GM19351 (cell line): ENCODE results near the gene WDR18.

ENCODE experiments used
- ATAC-seq: cut with Tn5 transposase; IDR thresholded peaks from one replicate; pipeline ENCODE4 v1.9.1; 2021; ENCODE audit warnings: mild to moderate bottlenecking, moderate library complexity; ENCODE audit not compliant: unreplicated experiment

WDR18 gene

GRCh38 chr19:984165-984967, at the start of gene WDR18:
Gene WDR18 (plus strand): TSS chr19:984345. CDS start chr19:984354, 9 bp downstream.
- ATAC-seq: peak; percentile 77

- no peak for ATAC-seq
Observed at GRCh38 chr19:934865-935479, 49.2 kb upstream of the WDR18 start.

- no peak for ATAC-seq
Observed at GRCh38 chr19:936175-936546, 48.0 kb upstream of the WDR18 start.

GRCh38 chr19:937259-937694, 46.9 kb upstream of the WDR18 start:
- no peak for ATAC-seq

- ATAC-seq: no peak
Observed at GRCh38 chr19:938233-938923, 45.8 kb upstream of the WDR18 start.

GRCh38 chr19:939439-939838, 44.7 kb upstream of the WDR18 start:
- ATAC-seq: no peak

- no peak for ATAC-seq
Observed at GRCh38 chr19:939922-940321, 44.2 kb upstream of the WDR18 start.

GRCh38 chr19:940591-941291, 43.4 kb upstream of the WDR18 start:
- ATAC-seq: no peak

- no peak for ATAC-seq
Observed at GRCh38 chr19:941292-942132, 42.6 kb upstream of the WDR18 start.

- no peak for ATAC-seq
Observed at GRCh38 chr19:942133-942645, 42.0 kb upstream of the WDR18 start.

- ATAC-seq: no peak
Observed at GRCh38 chr19:943551-944170, 40.5 kb upstream of the WDR18 start.

GRCh38 chr19:944171-944567, 40.0 kb upstream of the WDR18 start:
- no peak for ATAC-seq

GRCh38 chr19:944663-945241, 39.4 kb upstream of the WDR18 start:
- no peak for ATAC-seq

GRCh38 chr19:945401-946252, 38.5 kb upstream of the WDR18 start:
- no peak for ATAC-seq

- no peak for ATAC-seq
Observed at GRCh38 chr19:947090-947706, 36.9 kb upstream of the WDR18 start.

- peak; percentile 61 for ATAC-seq
Observed at GRCh38 chr19:947707-948539, 36.2 kb upstream of the WDR18 start.

GRCh38 chr19:948842-949496, 35.2 kb upstream of the WDR18 start:
- ATAC-seq: no peak
